Fibroblast of lung (primary cell): ENCODE data around the gene KRT78. TPM values are rescaled to one million over a fixed set of nuclear protein-coding genes. Genes with fewer than 3 reads are reported as not detected.

Source experiments
- DNase-seq, 2 donors: peaks; one replicate each; pipeline versions ENCODE4 v3.0.0 to v3.0.0-alpha.2; 2010; ENCODE audit warnings: low read depth in 2 of 2
- H2AFZ ChIP-seq: 2 replicates; pipeline ENCODE4 v1.5.1; 2012; ENCODE audit warnings: low read length, control low read depth, inconsistent platforms
- H3K27ac ChIP-seq: 2 replicates; pipeline ENCODE4 v1.5.1; 2011; ENCODE audit warnings: low read length, control low read depth; ENCODE audit not compliant: insufficient read depth
- H3K27me3 ChIP-seq: 2 replicates; pipeline ENCODE4 v1.5.1; 2011; ENCODE audit warnings: mild to moderate bottlenecking, low read length; ENCODE audit not compliant: control insufficient read depth, insufficient read depth
- H3K36me3 ChIP-seq: 2 replicates; pipeline ENCODE4 v1.5.1; 2011; ENCODE audit warnings: low read length; ENCODE audit not compliant: control insufficient read depth, insufficient read depth
- H3K4me1 ChIP-seq: 2 replicates; pipeline ENCODE4 v1.5.1; 2011; ENCODE audit warnings: low read length; ENCODE audit not compliant: control insufficient read depth, insufficient read depth; ENCODE audit errors: extremely low read depth
- H3K4me2 ChIP-seq: 2 replicates; pipeline ENCODE4 v1.5.1; 2011; ENCODE audit warnings: low read length, control low read depth; ENCODE audit not compliant: insufficient read depth; ENCODE audit errors: extremely low read depth
- H3K4me3 ChIP-seq, 4 experiments: fragments of 200-600 bp in 1 of 4; sonication (generic) in 1 of 4; replicated peaks in 1 of 4; 2 replicates each; pipeline ENCODE4 v1.5.1; 2011 to 2016; ENCODE audit warnings: low read length in 4 of 4, low read depth in 3 of 4, mild to moderate bottlenecking in 3 of 4, control low read depth in 2 of 4, inconsistent platforms in 1 of 4, mixed read lengths in 1 of 4; ENCODE audit not compliant: insufficient read depth in 1 of 4; ENCODE audit errors: control extremely low read depth in 1 of 4
- H3K79me2 ChIP-seq: 2 replicates; pipeline ENCODE4 v1.5.1; 2012; ENCODE audit warnings: mild to moderate bottlenecking, low read length, inconsistent platforms; ENCODE audit not compliant: control insufficient read depth, insufficient read depth
- H3K9ac ChIP-seq: 2 replicates; pipeline ENCODE4 v1.5.1; 2011; ENCODE audit warnings: mild to moderate bottlenecking, low read length, control low read depth; ENCODE audit not compliant: insufficient read depth
- H3K9me3 ChIP-seq: 2 replicates; pipeline ENCODE4 v1.5.1; 2012; ENCODE audit warnings: low read depth, low read length; ENCODE audit not compliant: control insufficient read depth, insufficient read depth
- H4K20me1 ChIP-seq: 2 replicates; pipeline ENCODE4 v1.5.1; 2011; ENCODE audit warnings: low read length; ENCODE audit not compliant: control insufficient read depth, insufficient read depth; ENCODE audit errors: extremely low read depth
- EZH2 ChIP-seq: IDR thresholded peaks from 2 replicates; pipeline ENCODE4 v1.5.1; 2012; ENCODE audit warnings: low read length, control low read depth, mild to moderate bottlenecking; ENCODE audit errors: missing control alignments
- polyA plus RNA-seq, 2 donors: library from polyadenylated mRNA; depleted of rRNA in 1 of 2; stranded (reverse) in 1 of 2; unstranded in 1 of 2; fragments of >200 nt; gene quantifications; 2 replicates each; pipeline ENCODE4 v1.2.1, GENCODE V29; 2011 to 2012; ENCODE audit warnings: missing spikeins in 1 of 2
- total RNA-seq: library from RNA; depleted of rRNA; stranded (reverse); fragments of >200 nt; gene quantifications from 2 replicates; pipeline ENCODE4 v1.2.1, GENCODE V29; 2014
- TF ChIP-seq, protein P1 (sequence below), 2 donors: IDR thresholded peaks in 1 of 2; conservative IDR thresholded peaks in 1 of 2; 1 replicate in 1 of 2; 2 replicates in 1 of 2; pipeline ENCODE4 v1.5.1; 2011 to 2012; ENCODE audit warnings: low read length in 2 of 2, control low read depth in 1 of 2, inconsistent platforms in 1 of 2, low read depth in 1 of 2, mild to moderate bottlenecking in 1 of 2

Gene KRT78
- total and polyA plus RNA-seq, 2 donors (not counting 1 experiment from before 2014, with no cell fraction given) = not detected

DNA sequence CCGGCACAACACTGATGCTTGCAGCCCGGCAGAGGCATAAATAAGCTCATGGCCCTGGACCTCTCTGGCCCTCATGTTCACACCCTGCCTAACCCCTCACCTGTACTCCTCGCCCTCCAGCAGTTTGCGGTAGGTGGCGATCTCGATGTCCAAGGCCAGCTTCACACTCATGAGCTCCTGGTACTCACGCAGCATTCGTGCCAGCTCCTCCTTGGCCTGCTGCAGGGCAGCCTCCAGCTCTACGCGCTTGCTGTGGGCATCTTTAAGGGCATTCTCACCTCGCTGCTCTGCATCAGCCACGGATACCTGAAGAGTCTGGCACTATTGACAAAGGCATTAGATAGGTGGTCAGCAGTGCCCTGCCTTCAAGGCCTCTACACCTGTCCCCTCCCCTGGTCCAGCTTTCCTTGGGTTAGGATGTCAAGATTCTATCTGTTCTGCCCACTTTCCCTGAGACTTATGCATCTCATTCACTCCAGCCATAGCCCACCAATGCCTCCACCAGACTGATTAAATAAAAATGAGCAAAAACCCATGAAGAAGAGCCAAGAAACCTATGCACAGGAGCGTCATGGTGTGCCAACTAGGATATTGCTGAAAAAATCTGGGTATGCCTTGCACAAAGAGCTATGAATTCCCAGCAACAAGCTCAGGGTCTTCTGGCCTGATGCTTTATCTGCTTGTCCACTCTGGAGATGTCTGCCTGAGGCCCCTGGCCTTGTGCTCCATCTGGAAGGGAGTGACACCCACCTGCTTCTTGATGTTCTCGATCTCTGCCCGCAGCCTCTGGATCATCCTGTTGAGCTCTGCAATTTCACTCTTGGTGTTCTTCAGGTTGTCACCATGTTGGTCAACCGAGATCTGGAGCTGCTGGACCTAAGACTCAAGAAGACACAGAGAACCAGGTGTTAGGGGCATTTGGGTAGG is 41.0 kb downstream of the KRT78 start:
- H3K27ac ChIP-seq = no peak overlapping the region
- no peak overlapping the region for H3K9ac ChIP-seq
- no peak for TF ChIP-seq EZH2
- TF ChIP-seq, protein P1, sequence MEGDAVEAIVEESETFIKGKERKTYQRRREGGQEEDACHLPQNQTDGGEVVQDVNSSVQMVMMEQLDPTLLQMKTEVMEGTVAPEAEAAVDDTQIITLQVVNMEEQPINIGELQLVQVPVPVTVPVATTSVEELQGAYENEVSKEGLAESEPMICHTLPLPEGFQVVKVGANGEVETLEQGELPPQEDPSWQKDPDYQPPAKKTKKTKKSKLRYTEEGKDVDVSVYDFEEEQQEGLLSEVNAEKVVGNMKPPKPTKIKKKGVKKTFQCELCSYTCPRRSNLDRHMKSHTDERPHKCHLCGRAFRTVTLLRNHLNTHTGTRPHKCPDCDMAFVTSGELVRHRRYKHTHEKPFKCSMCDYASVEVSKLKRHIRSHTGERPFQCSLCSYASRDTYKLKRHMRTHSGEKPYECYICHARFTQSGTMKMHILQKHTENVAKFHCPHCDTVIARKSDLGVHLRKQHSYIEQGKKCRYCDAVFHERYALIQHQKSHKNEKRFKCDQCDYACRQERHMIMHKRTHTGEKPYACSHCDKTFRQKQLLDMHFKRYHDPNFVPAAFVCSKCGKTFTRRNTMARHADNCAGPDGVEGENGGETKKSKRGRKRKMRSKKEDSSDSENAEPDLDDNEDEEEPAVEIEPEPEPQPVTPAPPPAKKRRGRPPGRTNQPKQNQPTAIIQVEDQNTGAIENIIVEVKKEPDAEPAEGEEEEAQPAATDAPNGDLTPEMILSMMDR (conservative IDR thresholded peaks at IDR 0.05 in 1 of 2, IDR thresholded peaks at IDR 0.05 in 1 of 2; ENCODE audit: low read depth in 1 of 2, low read length in 2 of 2) = no peak
- peaks cover 4% of the 10 kb centered on the region for H3K27me3 ChIP-seq
- DNase-seq = no peak
- no peak overlapping the region for H2AFZ ChIP-seq
- no peaks in the 10 kb centered on the region for H3K4me1 ChIP-seq
- no peaks in the 10 kb centered on the region for H4K20me1 ChIP-seq
- H3K79me2 ChIP-seq = no peaks in the 10 kb centered on the region
- H3K36me3 ChIP-seq = no peaks in the 10 kb centered on the region
- no peak overlapping the region for H3K4me2 ChIP-seq
- H3K4me3 ChIP-seq = no peak overlapping the region
- H3K9me3 ChIP-seq = no peaks in the 10 kb centered on the region

DNA sequence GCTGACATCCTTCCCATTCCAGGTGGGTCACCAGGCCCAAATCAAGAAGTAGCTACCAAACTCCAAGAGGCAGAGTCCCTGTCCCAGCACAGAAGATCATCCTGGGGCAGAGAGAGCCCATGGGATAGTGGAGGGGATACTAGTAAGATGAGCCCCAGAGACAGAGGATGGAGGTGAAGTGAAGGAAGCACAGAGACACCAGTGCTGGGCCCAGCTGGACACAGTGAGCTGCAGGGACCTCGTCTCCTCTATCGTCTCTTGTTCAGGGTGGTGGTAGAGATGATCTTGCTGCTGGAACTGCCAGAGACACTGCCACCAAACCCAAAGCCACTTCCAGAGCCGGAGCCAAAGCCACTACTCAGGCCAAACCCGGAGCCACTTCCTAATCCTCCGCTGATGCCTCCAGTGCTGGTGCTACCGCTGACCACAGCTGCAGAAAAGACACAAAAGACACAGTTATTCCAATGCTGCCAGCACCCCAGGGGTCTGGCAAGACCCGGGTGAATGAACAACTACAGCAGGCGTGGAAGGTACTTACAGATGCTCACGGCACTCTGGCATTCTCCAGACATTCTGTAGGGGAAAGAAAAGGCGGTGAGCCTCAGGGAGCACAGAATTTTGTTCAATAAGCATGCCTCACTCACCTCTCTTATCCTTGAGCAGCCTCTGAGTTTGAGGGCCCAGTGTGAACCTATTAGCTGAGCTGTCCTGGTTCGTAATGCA is 41.8 kb downstream of the KRT78 start:
- Histone ChIP-seq H3K36me3 (no peaks in the 10 kb centered on the region), H3K79me2 (no peaks in the 10 kb centered on the region), H3K4me2 (no peak overlapping the region), H2AFZ (no peak overlapping the region), H3K9me3 (no peaks in the 10 kb centered on the region), H3K27ac (no peak overlapping the region), H3K4me3 (no peak overlapping the region), H3K4me1 (no peaks in the 10 kb centered on the region), H4K20me1 (no peaks in the 10 kb centered on the region), H3K9ac (no peak overlapping the region), H3K27me3 (peaks cover 4% of the 10 kb centered on the region)
- DNase-seq = no peak
- TF ChIP-seq EZH2 = no peak
- TF ChIP-seq, protein P1 (conservative IDR thresholded peaks at IDR 0.05 in 1 of 2, IDR thresholded peaks at IDR 0.05 in 1 of 2; ENCODE audit: low read depth in 1 of 2, low read length in 2 of 2) = no peak

DNA sequence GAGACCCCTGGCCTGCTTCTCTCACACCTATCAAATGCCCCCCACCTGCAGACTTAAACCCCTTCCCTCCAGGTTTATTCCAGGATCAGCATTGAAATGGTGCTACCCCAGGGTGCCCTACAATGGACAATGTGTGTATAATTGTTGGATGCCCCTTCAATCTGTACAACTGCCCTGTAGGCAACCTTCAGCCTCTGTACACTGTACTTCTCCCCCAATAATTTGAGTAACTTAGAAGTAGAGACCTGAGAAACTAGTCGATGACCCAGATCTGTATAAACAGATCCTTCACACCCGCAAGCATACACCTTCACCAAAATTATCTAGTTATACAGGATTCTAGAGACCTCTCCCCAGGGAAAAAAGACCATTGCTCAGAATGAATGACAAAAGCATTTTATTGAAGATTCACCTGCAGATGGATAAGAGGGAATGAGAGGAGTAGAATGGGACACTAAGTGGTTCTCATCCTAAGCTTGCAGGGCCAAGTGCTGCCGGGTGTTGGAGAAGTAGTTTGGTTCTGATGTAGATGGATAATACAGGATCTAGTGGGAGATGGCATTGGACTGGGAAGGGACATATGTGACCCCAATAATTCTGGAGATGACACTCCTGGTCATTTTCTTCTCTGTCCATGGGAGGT is 42.5 kb downstream of the KRT78 start:
- no peaks in the 10 kb centered on the region for H3K36me3 ChIP-seq
- H3K4me2 ChIP-seq = no peak overlapping the region
- no peaks in the 10 kb centered on the region for H4K20me1 ChIP-seq
- no peak for DNase-seq
- H3K9ac ChIP-seq = no peak overlapping the region
- peaks cover 4% of the 10 kb centered on the region for H3K27me3 ChIP-seq
- H3K4me3 ChIP-seq = no peak overlapping the region
- no peak overlapping the region for H2AFZ ChIP-seq
- no peaks in the 10 kb centered on the region for H3K4me1 ChIP-seq
- no peaks in the 10 kb centered on the region for H3K9me3 ChIP-seq
- H3K79me2 ChIP-seq = no peaks in the 10 kb centered on the region
- H3K27ac ChIP-seq = no peak overlapping the region
- no peak for TF ChIP-seq EZH2
- TF ChIP-seq, protein P1 (conservative IDR thresholded peaks at IDR 0.05 in 1 of 2, IDR thresholded peaks at IDR 0.05 in 1 of 2; ENCODE audit: low read depth in 1 of 2, low read length in 2 of 2) = no peak
